Measurements from ENCODE around the gene IRX1. TPM values are rescaled to one million over a fixed set of nuclear protein-coding genes. Genes with fewer than 3 reads are reported as not detected.

The IRX1 gene
- total RNA-seq, 2 experiments from 2014 or later: not detected

DNA sequence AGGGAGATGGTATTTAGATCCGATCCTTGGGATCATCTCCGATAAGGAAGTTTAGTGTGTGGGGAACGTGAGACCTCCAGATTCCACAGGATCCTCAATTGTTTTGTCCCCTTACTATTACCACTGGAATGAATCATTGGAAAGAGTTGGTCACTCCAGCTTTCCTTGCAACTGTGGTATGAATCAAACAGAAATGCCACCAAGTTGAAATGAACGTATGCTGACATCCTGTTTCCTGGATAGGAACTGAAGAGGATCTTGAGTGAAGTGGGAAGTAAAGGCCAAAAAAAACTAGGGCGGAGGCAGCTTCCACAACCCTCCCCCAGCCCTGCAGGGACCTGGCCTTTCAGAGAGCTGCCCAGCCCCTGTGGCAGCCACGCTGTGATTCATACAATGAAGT is 23.9 kb downstream of the IRX1 start:
- H3K27me3 Mint-ChIP-seq: no peaks in the 10 kb centered on the region
- ChIA-PET CTCF (no interaction called here), POLR2A (no interaction called here)
- H3K9me3 Mint-ChIP-seq: no peaks in the 10 kb centered on the region
- no peak overlapping the region for H3K27ac Mint-ChIP-seq
- TF ChIP-seq, protein P1, sequence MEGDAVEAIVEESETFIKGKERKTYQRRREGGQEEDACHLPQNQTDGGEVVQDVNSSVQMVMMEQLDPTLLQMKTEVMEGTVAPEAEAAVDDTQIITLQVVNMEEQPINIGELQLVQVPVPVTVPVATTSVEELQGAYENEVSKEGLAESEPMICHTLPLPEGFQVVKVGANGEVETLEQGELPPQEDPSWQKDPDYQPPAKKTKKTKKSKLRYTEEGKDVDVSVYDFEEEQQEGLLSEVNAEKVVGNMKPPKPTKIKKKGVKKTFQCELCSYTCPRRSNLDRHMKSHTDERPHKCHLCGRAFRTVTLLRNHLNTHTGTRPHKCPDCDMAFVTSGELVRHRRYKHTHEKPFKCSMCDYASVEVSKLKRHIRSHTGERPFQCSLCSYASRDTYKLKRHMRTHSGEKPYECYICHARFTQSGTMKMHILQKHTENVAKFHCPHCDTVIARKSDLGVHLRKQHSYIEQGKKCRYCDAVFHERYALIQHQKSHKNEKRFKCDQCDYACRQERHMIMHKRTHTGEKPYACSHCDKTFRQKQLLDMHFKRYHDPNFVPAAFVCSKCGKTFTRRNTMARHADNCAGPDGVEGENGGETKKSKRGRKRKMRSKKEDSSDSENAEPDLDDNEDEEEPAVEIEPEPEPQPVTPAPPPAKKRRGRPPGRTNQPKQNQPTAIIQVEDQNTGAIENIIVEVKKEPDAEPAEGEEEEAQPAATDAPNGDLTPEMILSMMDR (IDR thresholded peaks at IDR 0.05): no peak
- H3K36me3 Mint-ChIP-seq (ENCODE audit: low read depth): no peaks in the 10 kb centered on the region
- ATAC-seq (no peak), DNase-seq (no peak)
- H3K4me3 Mint-ChIP-seq: no peak overlapping the region
- H3K4me1 Mint-ChIP-seq (ENCODE audit: low read depth): no peaks in the 10 kb centered on the region
- intact Hi-C loops (cut with micrococcal nuclease): no loop called here

DNA sequence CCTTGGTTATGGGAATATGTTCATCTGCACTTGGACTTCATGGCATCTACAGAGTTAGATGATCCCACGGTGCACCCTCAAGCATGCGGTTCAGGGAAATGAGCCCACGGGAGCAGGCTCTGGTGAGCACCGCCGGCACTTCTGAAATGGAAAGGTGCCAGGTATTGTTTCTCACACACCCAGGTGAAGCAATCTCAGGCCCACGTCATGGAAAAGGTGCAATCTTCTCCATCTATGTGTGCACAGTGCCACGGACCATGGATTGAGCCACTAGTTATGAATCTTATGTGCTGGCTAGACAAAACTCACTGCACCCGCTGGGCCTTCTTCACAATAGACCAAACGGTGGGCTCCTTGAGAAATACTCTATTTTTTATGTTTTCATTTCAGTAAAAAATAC is 27.3 kb downstream of the IRX1 start:
- Mint-ChIP-seq H3K4me3 (no peak overlapping the region), H3K4me1 (ENCODE audit: low read depth) (no peaks in the 10 kb centered on the region), H3K9me3 (no peaks in the 10 kb centered on the region), H3K27ac (no peak overlapping the region), H3K36me3 (ENCODE audit: low read depth) (no peaks in the 10 kb centered on the region), H3K27me3 (no peaks in the 10 kb centered on the region)
- TF ChIP-seq, protein P1 (IDR thresholded peaks at IDR 0.05): no peak
- CTCF ChIA-PET: no interaction called here
- intact Hi-C loops (cut with micrococcal nuclease): no loop called here
- ATAC-seq (no peak), DNase-seq (no peak)
- POLR2A ChIA-PET: no interaction called here

DNA sequence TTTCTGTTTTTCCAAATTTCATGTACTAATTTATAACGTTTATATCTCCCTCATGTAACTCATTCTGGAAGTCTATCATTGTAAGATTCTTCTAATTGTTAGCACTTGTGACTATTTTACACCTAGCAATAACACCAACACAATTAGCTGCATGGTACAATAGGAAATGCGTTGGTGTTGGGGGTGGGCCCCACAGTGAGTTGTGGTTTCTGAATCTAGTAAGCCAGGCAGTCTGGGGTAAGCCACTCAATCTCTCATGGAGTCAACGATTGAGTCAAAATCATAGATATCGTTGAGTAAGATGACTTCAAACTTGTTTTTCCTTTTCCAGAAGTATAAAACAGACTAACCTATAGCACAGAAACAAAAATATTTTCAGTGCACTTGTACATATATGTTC is 30.0 kb downstream of the IRX1 start:
- no peak for DNase-seq
- no peak overlapping the region for H3K27ac Mint-ChIP-seq
- ATAC-seq: no peak
- no peak overlapping the region for H3K4me3 Mint-ChIP-seq
- POLR2A ChIA-PET: no interaction called here
- no peaks in the 10 kb centered on the region for H3K9me3 Mint-ChIP-seq
- H3K4me1 Mint-ChIP-seq (ENCODE audit: low read depth): no peaks in the 10 kb centered on the region
- CTCF ChIA-PET: no interaction called here
- no peaks in the 10 kb centered on the region for H3K27me3 Mint-ChIP-seq
- intact Hi-C loops (cut with micrococcal nuclease): no loop called here
- no peaks in the 10 kb centered on the region for H3K36me3 Mint-ChIP-seq (ENCODE audit: low read depth)
- TF ChIP-seq, protein P1 (IDR thresholded peaks at IDR 0.05): no peak

DNA sequence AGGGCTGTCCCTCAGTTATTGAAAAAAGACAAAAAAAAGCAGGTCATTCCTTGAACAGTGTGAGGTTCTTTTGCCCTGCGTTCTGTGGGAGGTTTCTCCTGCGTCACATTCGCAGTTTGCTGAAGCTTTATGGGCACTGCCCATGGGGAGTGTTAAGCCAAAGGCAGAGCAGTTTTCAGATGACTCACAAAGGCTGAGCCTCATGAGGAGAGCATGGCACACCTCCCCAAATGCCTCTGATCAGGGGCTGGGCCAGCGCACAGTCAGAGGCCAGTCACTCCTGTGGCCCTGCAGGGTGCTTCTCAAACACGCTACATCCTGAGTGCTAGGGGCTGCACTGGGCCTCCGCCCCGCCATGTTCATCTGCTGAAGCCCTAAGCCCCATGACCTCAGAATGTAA is 38.4 kb downstream of the IRX1 start:
- no peaks in the 10 kb centered on the region for H3K27me3 Mint-ChIP-seq

DNA sequence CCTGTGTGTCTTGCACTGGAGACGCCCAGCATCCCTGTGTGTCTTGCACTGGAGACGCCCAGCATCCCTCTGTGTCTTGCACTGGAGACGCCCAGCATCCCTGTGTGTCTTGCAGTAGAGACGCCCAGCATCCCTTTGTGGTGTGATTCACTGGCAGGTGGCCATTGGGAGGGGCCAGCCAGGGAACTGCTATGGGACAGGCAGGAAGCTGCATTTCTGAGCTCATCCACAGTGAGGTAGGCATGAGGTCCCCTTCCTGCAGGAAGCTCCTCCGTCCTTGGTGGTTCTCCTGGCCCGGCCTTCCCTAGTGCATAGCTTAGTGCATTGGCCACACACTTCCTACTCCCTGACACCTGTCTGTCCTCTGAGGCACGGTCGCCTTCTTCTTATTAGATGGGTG is 43.5 kb downstream of the IRX1 start:
- no peaks in the 10 kb centered on the region for H3K27me3 Mint-ChIP-seq
- H3K9me3 Mint-ChIP-seq: no peaks in the 10 kb centered on the region
- intact Hi-C loops (cut with micrococcal nuclease): no loop called here
- H3K4me1 Mint-ChIP-seq (ENCODE audit: low read depth): no peaks in the 10 kb centered on the region
- ATAC-seq: no peak
- CTCF ChIA-PET: no interaction called here
- TF ChIP-seq, protein P1 (IDR thresholded peaks at IDR 0.05): no peak
- no peak overlapping the region for H3K4me3 Mint-ChIP-seq
- POLR2A ChIA-PET: no interaction called here
- H3K36me3 Mint-ChIP-seq (ENCODE audit: low read depth): no peaks in the 10 kb centered on the region
- no peak overlapping the region for H3K27ac Mint-ChIP-seq
- DNase-seq: no peak

More for the DNA sequence above, 38.4 kb downstream of the IRX1 start:
- no peaks in the 10 kb centered on the region for H3K36me3 Mint-ChIP-seq (ENCODE audit: low read depth)
- CTCF ChIA-PET: no interaction called here
- intact Hi-C loops (cut with micrococcal nuclease): no loop called here
- H3K27ac Mint-ChIP-seq: no peak overlapping the region
- no peak overlapping the region for H3K4me3 Mint-ChIP-seq
- peaks cover 4% of the 10 kb centered on the region for H3K9me3 Mint-ChIP-seq
- TF ChIP-seq, protein P1 (IDR thresholded peaks at IDR 0.05): no peak
- ATAC-seq: no peak
- POLR2A ChIA-PET: no interaction called here
- no peak for DNase-seq
- no peaks in the 10 kb centered on the region for H3K4me1 Mint-ChIP-seq (ENCODE audit: low read depth)
